NCI-H524 (cell line): ENCODE data around the gene BPIFB2.
"Not testable (repeated sequence)": the region's sequence is repeated elsewhere in the genome, so short reads cannot be mapped to it uniquely, and the experiment has no call there.

ENCODE experiments used
- DNase-seq, 2 experiments: peaks; one replicate each; lab custom pipeline; 2025; lab: John Stamatoyannopoulos, UW

BPIFB2 gene

GRCh38 chr20:33007376-33008335 lies at the start of gene BPIFB2:
TSS of gene BPIFB2 (plus strand) at chr20:33007704. CDS start at chr20:33008575, 871 bp downstream.
- no peak for DNase-seq

GRCh38 chr20:32958574-32958973 lies 48.9 kb upstream of the BPIFB2 start:
- DNase-seq = no peak

GRCh38 chr20:32959351-32960221 lies 47.9 kb upstream of the BPIFB2 start:
- no peak for DNase-seq

- DNase-seq = no peak
These were observed 47.3 kb upstream of the BPIFB2 start for GRCh38 chr20:32960222-32960518.

- DNase-seq = no peak
These were observed 46.4 kb upstream of the BPIFB2 start for GRCh38 chr20:32960849-32961731.

- DNase-seq = no peak
These were observed 45.5 kb upstream of the BPIFB2 start for GRCh38 chr20:32962053-32962452.

- not testable (repeated sequence) for DNase-seq
These were observed 44.9 kb upstream of the BPIFB2 start for GRCh38 chr20:32962646-32963045.

- DNase-seq = no peak
These were observed 44.3 kb upstream of the BPIFB2 start for GRCh38 chr20:32963176-32963575.

- DNase-seq = no peak
These were observed 42.9 kb upstream of the BPIFB2 start for GRCh38 chr20:32964575-32964974.

GRCh38 chr20:32965115-32965514 lies 42.4 kb upstream of the BPIFB2 start:
- DNase-seq = no peak

- no peak for DNase-seq
These were observed 41.7 kb upstream of the BPIFB2 start for GRCh38 chr20:32965581-32966373.

GRCh38 chr20:32966382-32966781 lies 41.1 kb upstream of the BPIFB2 start:
- DNase-seq = no peak

GRCh38 chr20:32966881-32967781 lies 40.4 kb upstream of the BPIFB2 start:
- DNase-seq = no peak

GRCh38 chr20:32967961-32968457 lies 39.5 kb upstream of the BPIFB2 start:
- DNase-seq = no peak

GRCh38 chr20:32968478-32969241 lies 38.8 kb upstream of the BPIFB2 start:
- DNase-seq = no peak

- no peak for DNase-seq
These were observed 38.0 kb upstream of the BPIFB2 start for GRCh38 chr20:32969356-32970114.

- no peak for DNase-seq
These were observed 37.2 kb upstream of the BPIFB2 start for GRCh38 chr20:32970115-32970972.
